ENCODE data around the gene INA. TPM values are rescaled to one million over a fixed set of nuclear protein-coding genes. Genes with fewer than 3 reads are reported as not detected.

Gene INA
- total RNA-seq, 1 donor from 2014 or later, result 625 TPM

GRCh38 chr10:103265717-103266329 lies 11.1 kb upstream of the INA start:
- Mint-ChIP-seq H3K27me3 (ENCODE audit: unreplicated experiment) (peaks cover 5% of the 10 kb centered on the region), H3K4me1 (ENCODE audit: low read depth, unreplicated experiment) (no peaks in the 10 kb centered on the region), H3K36me3 (ENCODE audit: unreplicated experiment) (peaks cover 11% of the 10 kb centered on the region), H3K9me3 (ENCODE audit: unreplicated experiment) (no peaks in the 10 kb centered on the region), H3K4me3 (ENCODE audit: unreplicated experiment) (no peak overlapping the region), H3K27ac (ENCODE audit: unreplicated experiment) (no peak overlapping the region)
- no peak for TF ChIP-seq CTCF (IDR thresholded peaks at IDR 0.05; ENCODE audit: partially characterized antibody, unreplicated experiment)
- no peak for DNase-seq

- no peak overlapping the region for H3K27ac Mint-ChIP-seq (ENCODE audit: unreplicated experiment)
- peaks cover 8% of the 10 kb centered on the region for H3K4me1 Mint-ChIP-seq (ENCODE audit: low read depth, unreplicated experiment)
- peak overlapping the region; percentile 68 for H3K4me3 Mint-ChIP-seq (ENCODE audit: unreplicated experiment)
- no peak for TF ChIP-seq CTCF (IDR thresholded peaks at IDR 0.05; ENCODE audit: partially characterized antibody, unreplicated experiment)
- H3K9me3 Mint-ChIP-seq (ENCODE audit: unreplicated experiment), result peaks cover 15% of the 10 kb centered on the region
- peaks cover 15% of the 10 kb centered on the region for H3K27me3 Mint-ChIP-seq (ENCODE audit: unreplicated experiment)
- DNase-seq, result peak; percentile 15
- no peaks in the 10 kb centered on the region for H3K36me3 Mint-ChIP-seq (ENCODE audit: unreplicated experiment)
Observed at GRCh38 chr10:103273041-103273441, 3.9 kb upstream of the INA start.

- Mint-ChIP-seq H3K27me3 (ENCODE audit: unreplicated experiment) (peaks cover 26% of the 10 kb centered on the region), H3K4me3 (ENCODE audit: unreplicated experiment) (peak overlapping the region; percentile 89)
- no peak for TF ChIP-seq CTCF (IDR thresholded peaks at IDR 0.05; ENCODE audit: partially characterized antibody, unreplicated experiment)
Observed at GRCh38 chr10:103276251-103276895, 565 bp upstream of the INA start.

GRCh38 chr10:103277713-103278536 lies 987 bp downstream of the INA start:
- peaks cover 33% of the 10 kb centered on the region for H3K27me3 Mint-ChIP-seq (ENCODE audit: unreplicated experiment)
- H3K27ac Mint-ChIP-seq (ENCODE audit: unreplicated experiment), result peak overlapping the region; percentile 97
- peak overlapping the region; percentile 100 for H3K4me3 Mint-ChIP-seq (ENCODE audit: unreplicated experiment)

More at GRCh38 chr10:103276251-103276895, 565 bp upstream of the INA start:
- H3K4me1 Mint-ChIP-seq (ENCODE audit: low read depth, unreplicated experiment), result peaks cover 14% of the 10 kb centered on the region
- peak overlapping the region; percentile 79 for H3K27ac Mint-ChIP-seq (ENCODE audit: unreplicated experiment)
- H3K36me3 Mint-ChIP-seq (ENCODE audit: unreplicated experiment), result peaks cover 23% of the 10 kb centered on the region
- peak; percentile 28 for DNase-seq
- peaks cover 29% of the 10 kb centered on the region for H3K9me3 Mint-ChIP-seq (ENCODE audit: unreplicated experiment)

More at GRCh38 chr10:103277713-103278536, 987 bp downstream of the INA start:
- DNase-seq, result peak; percentile 47
- Mint-ChIP-seq H3K9me3 (ENCODE audit: unreplicated experiment) (peaks cover 38% of the 10 kb centered on the region), H3K36me3 (ENCODE audit: unreplicated experiment) (peaks cover 23% of the 10 kb centered on the region), H3K4me1 (ENCODE audit: low read depth, unreplicated experiment) (peaks cover 25% of the 10 kb centered on the region)
- TF ChIP-seq CTCF (IDR thresholded peaks at IDR 0.05; ENCODE audit: partially characterized antibody, unreplicated experiment), result no peak

All from glutamatergic neuron (in vitro differentiated cells).